Right ventricle myocardium superior (tissue), 1 donor: ENCODE data around the gene NUTM1. TPM values are rescaled to one million over a fixed set of nuclear protein-coding genes. Genes with fewer than 3 reads are reported as not detected.
"Not testable (repeated sequence)": the region's sequence is repeated elsewhere in the genome, so short reads cannot be mapped to it uniquely, and the experiment has no call there.

Experiments used
- ATAC-seq: fragments of 200-7000 bp; cut with Tn5 transposase; one replicate; pipeline ENCODE4 v1.9.1; 2020; ENCODE audit warnings: mild to moderate bottlenecking; ENCODE audit not compliant: poor library complexity
- DNase-seq: peaks from one replicate; pipeline ENCODE4 v3.0.0-alpha.2; 2020
- intact Hi-C: fragments of 100-400 bp; cut with DNase I; formaldehyde crosslinking; loops from one replicate; pipeline ENCODE4 v1.11.2; 2022
- total RNA-seq: library from RNA; stranded (reverse); fragmentation: NEBNext Ultra II Directional; extraction: Animal tissue kit (Norgen Biotek cat#: 25700); gene quantifications from one replicate; pipeline ENCODE4 v1.2.1, GENCODE V29; 2021
- donor health status: DM: no; HTN: yes; CAD: no; lungs with severe emphysema.

NUTM1 gene
- total RNA-seq, 1 donor from 2014 or later: not detected

DNA sequence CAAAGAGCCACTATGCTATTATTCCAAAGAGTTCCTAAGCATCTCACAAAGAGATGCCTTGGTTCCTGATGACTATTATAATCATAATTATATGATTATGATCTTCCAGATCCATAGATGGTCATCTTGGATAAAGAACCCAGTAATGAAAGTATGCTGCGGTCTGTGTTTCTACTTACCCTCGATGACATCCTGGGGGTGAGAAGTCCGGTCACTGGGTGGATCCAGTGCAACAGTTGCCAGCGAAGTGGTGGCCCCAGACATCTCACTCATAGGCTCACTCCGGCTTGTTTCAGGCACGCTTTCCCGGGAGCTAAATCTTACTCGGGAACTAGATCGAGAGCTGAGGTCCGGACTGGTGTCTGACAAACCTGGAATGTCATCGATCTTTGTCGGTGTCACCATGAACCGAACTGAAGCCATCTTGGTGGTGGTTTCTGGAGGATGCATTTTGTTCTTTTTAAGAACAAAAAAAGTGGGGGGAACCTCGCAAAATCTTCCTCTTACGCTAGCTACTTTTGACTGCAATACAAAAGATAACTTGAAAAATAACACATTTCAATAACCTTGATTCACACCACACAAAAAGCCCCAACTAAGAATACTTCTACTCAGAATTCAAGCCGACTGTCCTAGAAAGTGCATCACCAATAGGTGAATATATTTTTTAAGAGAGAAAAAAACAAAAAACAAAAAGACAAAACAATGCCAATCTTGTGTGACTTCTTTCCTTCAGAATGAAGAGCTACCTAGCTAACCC is 6.7 kb upstream of the NUTM1 start:
- intact Hi-C loops: no loop called here
- ATAC-seq (no peak), DNase-seq (no peak)

- DNase-seq (peak; percentile 54), ATAC-seq (peak; percentile 42)
- intact Hi-C loops: no loop called here
Observed at GRCh38 chr15:34336991-34337556, 6.0 kb upstream of the NUTM1 start.

DNA sequence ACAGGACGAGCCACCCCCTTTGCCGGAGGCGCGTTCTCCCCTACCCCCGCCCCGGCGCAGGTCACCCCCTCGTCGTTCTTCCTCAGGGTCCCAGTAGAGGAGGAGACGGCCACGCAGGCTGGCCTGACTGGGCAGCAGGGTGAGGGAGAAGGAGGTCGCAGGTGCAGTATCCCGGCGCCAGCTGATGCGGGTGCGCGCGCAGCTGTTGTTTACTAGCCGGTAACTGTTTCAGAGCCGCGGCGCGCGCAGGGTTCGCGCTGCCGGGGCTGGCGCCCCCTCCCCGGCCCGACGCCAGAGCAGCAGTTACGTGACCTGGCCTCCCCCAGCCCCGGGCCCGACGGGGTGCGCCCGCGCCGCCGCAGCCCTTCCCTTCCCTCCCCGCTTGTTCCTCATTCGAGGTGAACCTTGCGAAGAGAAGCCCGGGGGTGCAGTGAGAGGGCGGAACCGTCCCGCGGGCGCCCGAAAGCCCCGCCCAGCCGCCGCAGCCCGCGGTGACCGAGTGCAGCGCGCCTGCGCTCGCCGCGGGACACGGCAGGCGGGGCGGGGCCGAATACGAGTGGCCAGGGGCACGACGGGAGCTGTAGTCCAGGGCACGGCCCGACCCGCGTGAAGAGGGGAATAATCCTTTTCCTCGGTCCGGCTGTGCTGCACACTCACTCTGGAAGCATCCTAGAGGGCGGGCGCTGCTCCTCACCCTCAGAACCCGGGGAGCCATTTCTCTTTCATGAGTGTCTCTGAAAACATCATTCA is 5.4 kb upstream of the NUTM1 start, which contains the start of gene SLC12A6:
Gene SLC12A6, minus strand, starts transcription at position 225 of the 750 bp plus-strand sequence. CDS start 1,101 bp downstream, outside the sequence.
- intact Hi-C loops: no loop called here
- DNase-seq: peak; percentile 94
- ATAC-seq: peak; percentile 99

GRCh38 chr15:34338347-34338746 is 4.8 kb upstream of the NUTM1 start:
- DNase-seq (no peak), ATAC-seq (no peak)
- intact Hi-C loops: no loop called here

DNA sequence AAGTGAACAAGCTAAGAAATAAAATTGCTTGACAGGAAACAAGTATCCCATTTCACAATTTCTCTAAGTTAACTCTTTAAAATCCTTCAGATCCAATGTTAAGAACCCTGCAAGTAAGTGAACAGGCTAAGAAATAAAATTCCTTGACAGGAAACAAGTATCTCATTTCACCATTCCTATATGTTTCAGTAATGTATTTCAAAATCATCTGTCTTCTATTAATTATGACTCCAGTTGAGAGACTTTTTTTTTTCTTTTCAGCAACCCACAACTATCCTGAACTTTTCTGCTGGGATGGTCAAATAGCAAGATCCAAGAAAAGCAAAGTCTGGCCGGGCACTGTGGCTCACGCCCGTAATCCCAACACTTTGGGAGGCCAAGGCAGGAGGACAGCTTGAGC is 3.2 kb upstream of the NUTM1 start:
- no peak for DNase-seq
- intact Hi-C loops: no loop called here
- ATAC-seq: no peak

GRCh38 chr15:34341381-34342212 is 1.5 kb upstream of the NUTM1 start:
- intact Hi-C loops: no loop called here
- DNase-seq (no peak), ATAC-seq (no peak)

DNA sequence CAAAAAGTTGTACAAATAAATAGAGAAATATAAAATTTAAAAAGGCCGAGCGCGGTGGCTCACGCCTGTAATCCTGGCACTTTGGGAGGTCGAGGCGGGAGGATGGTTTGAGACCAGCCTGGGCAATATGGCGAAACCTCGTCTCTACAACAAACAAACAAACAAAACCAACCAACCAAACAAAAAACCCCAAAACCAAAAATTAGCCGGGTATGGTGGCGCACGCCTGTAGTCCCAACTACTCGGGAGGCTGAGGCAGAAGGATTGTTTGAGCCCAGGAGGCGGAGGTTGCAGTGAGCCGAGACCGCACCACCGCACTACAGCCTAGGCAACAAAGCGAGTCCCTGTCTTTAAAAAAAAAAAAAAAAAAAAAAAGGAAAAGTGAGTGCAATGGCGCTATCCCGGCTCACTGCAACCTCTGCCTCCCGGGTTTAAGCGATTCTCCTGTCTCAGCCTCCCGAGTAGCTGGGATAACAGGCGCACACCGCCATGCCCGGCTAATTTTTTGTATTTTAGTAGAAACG is 840 bp upstream of the NUTM1 start:
- intact Hi-C loops, ATAC-seq, DNase-seq: not testable (repeated sequence)

DNA sequence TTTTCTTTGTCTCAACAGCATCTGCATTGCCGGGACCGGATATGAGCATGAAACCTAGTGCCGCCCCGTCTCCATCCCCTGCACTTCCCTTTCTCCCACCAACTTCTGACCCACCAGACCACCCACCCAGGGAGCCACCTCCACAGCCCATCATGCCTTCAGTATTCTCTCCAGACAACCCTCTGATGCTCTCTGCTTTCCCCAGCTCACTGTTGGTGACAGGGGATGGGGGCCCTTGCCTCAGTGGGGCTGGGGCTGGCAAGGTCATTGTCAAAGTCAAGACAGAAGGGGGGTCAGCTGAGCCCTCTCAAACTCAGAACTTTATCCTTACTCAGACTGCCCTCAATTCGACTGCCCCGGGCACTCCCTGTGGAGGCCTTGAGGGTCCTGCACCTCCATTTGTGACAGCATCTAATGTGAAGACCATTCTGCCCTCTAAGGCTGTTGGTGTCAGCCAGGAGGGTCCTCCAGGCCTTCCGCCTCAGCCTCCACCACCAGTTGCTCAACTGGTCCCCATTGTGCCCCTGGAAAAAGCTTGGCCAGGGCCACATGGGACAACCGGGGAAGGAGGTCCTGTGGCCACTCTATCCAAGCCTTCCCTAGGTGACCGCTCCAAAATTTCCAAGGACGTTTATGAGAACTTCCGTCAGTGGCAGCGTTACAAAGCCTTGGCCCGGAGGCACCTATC is 5.0 kb downstream of the NUTM1 start:
- no peak for ATAC-seq
- intact Hi-C loops: no loop called here
- DNase-seq: no peak

GRCh38 chr15:34348735-34349300 is 5.7 kb downstream of the NUTM1 start:
- no peak for ATAC-seq
- DNase-seq: no peak
- intact Hi-C loops: no loop called here

GRCh38 chr15:34349769-34350168 is 6.7 kb downstream of the NUTM1 start:
- ATAC-seq: no peak
- intact Hi-C loops: no loop called here

GRCh38 chr15:34352996-34353395 is 9.9 kb downstream of the NUTM1 start:
- intact Hi-C loops, DNase-seq, ATAC-seq: not testable (repeated sequence)

More at GRCh38 chr15:34349769-34350168, 6.7 kb downstream of the NUTM1 start:
- no peak for DNase-seq

- ATAC-seq (no peak), DNase-seq (no peak)
- intact Hi-C loops: no loop called here
Observed at GRCh38 chr15:34353627-34354026, 10.5 kb downstream of the NUTM1 start.

DNA sequence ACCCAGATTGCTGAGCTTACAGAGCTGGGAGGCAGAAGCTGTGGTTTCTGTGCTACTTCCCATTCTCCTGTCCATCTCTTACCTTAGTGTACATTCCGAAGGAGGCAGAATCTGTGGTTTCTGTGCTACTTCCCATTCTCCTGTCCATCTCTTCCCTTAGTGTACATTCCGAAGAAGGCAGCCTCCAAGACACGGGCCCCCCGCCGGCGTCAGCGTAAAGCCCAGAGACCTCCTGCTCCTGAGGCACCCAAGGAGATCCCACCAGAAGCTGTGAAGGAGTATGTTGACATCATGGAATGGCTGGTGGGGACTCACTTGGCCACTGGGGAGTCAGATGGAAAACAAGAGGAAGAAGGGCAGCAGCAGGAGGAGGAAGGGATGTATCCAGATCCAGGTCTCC is 11.2 kb downstream of the NUTM1 start:
- intact Hi-C loops: no loop called here
- DNase-seq: no peak
- ATAC-seq: no peak

DNA sequence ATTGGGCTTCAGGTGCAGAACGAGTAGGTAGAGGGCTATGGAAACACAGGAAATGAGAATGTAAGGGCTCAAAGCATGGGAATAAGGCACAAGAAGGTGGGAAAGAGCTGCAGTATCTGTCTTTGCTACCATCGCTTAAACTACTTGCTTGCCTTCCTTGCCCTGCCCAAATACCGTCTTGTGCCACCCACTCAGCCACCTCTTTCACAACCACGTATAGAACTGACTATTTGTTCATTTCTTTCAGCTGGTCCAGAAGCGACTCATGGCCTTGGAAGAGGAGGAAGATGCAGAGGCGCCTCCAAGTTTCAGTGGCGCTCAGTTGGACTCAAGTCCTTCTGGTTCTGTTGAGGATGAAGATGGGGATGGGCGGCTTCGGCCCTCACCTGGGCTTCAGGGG is 12.1 kb downstream of the NUTM1 start:
- ATAC-seq: no peak
- DNase-seq: no peak
- intact Hi-C loops: no loop called here

- ATAC-seq: no peak
- intact Hi-C loops: no loop called here
- DNase-seq: no peak
Observed at GRCh38 chr15:34357653-34358052, 14.5 kb downstream of the NUTM1 start.

DNA sequence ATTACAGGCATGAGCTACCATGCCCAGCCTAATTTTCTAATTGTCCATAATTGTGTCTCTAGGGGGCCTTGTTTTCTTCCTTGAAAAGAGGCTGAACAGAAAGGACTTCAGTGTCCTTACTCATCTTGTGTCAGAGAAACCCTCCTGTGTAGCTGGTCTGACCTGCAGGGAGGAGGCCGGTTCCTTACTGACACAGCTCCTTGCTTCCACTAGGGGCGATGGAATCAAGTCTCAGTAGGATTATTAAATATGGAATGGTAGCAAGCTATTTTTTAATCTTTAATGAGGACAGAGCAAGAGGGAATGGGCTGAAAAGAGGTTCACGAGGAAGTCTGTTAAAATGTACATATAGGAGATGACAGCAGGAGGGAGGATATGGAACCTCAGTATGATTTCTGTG is 15.3 kb downstream of the NUTM1 start:
- no peak for ATAC-seq
- no peak for DNase-seq
- intact Hi-C loops: no loop called here

DNA sequence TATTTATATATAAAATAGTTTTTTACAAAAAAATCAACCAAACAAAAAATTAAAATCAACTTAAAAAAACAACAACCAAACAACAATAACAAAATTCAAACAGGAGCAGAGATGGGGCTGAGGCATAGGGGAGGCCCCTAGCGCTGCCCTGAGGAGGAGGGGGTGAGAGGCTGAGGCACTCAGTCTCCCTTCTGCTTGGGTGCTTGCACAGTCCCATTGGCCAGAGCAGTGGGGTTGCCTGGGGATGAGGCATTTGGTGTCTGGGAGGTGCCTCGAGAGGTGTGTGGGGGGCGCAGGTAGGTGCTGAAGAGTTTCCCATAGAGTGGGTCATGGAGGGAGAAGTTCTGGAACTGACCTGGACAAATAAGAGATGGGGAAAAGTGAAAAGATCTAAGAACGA is 15.8 kb downstream of the NUTM1 start:
- ATAC-seq: no peak
- DNase-seq: no peak
- intact Hi-C loops: no loop called here

DNA sequence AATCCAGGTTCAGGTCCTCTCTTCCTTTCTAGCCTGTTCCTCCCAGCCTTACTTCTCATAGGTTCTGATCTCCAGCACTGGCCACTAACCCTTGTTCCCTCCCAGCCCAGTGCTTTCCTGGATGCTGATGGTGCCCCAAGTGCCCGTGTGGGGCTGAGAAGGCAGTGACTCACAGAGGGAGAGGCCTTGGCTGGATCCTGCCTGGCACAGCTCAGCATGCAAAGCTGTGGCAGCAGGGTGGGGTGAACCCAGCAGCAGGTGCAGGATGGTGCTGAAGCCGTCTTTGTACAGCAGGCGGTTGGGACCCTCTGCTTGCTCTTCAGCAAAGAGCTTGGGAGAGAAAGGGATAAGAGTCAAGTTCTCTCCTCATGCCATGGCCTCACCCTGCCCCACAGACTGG is 16.3 kb downstream of the NUTM1 start:
- no peak for DNase-seq
- intact Hi-C loops: no loop called here
- no peak for ATAC-seq
